ENCODE data around the gene AMN. TPM values are rescaled to one million over a fixed set of nuclear protein-coding genes. Genes with fewer than 3 reads are reported as not detected.
A peak's percentile ranks its signal among the peaks of the same experiment; 100 is the strongest.
"Not testable (repeated sequence)": the region's sequence is repeated elsewhere in the genome, so short reads cannot be mapped to it uniquely, and the experiment has no call there.

The AMN gene
- total RNA-seq, 1 experiment from 2014 or later: not detected

GRCh38 chr14:102911991-102912761 is 10.3 kb upstream of the AMN start:
- no peak for DNase-seq (ENCODE audit: low read depth)

- DNase-seq (ENCODE audit: low read depth): no peak
Observed at GRCh38 chr14:102913341-102914211, 8.9 kb upstream of the AMN start.

GRCh38 chr14:102914474-102915291 is 7.8 kb upstream of the AMN start:
- no peak for DNase-seq (ENCODE audit: low read depth)

GRCh38 chr14:102915292-102916110 is 7.0 kb upstream of the AMN start:
- no peak for DNase-seq (ENCODE audit: low read depth)

- DNase-seq (ENCODE audit: low read depth): no peak
Observed at GRCh38 chr14:102916347-102917055, 6.0 kb upstream of the AMN start.

- DNase-seq (ENCODE audit: low read depth): no peak
Observed at GRCh38 chr14:102917056-102917385, 5.4 kb upstream of the AMN start.

- DNase-seq (ENCODE audit: low read depth): peak; percentile 33
Observed at GRCh38 chr14:102917469-102918211, 4.8 kb upstream of the AMN start.

- no peak for DNase-seq (ENCODE audit: low read depth)
Observed at GRCh38 chr14:102918438-102918837, 4.0 kb upstream of the AMN start.

GRCh38 chr14:102920273-102920997 is 2.0 kb upstream of the AMN start:
- no peak for DNase-seq (ENCODE audit: low read depth)

GRCh38 chr14:102920998-102921304 is 1.5 kb upstream of the AMN start:
- DNase-seq (ENCODE audit: low read depth): no peak

- no peak for DNase-seq (ENCODE audit: low read depth)
Observed at GRCh38 chr14:102923201-102923924, 900 bp downstream of the AMN start.

GRCh38 chr14:102923925-102924486 is 1.5 kb downstream of the AMN start:
- DNase-seq (ENCODE audit: low read depth): no peak

- no peak for DNase-seq (ENCODE audit: low read depth)
Observed at GRCh38 chr14:102924632-102925588, 2.4 kb downstream of the AMN start.

- no peak for DNase-seq (ENCODE audit: low read depth)
Observed at GRCh38 chr14:102925646-102926045, 3.2 kb downstream of the AMN start.

- no peak for DNase-seq (ENCODE audit: low read depth)
Observed at GRCh38 chr14:102926104-102926503, 3.6 kb downstream of the AMN start.

- DNase-seq (ENCODE audit: low read depth): not testable (repeated sequence)
Observed at GRCh38 chr14:102926840-102927239, 4.4 kb downstream of the AMN start.

- DNase-seq (ENCODE audit: low read depth): no peak
Observed at GRCh38 chr14:102927346-102927877, 4.9 kb downstream of the AMN start.

Data from HT1080 (cell line).